ENCODE data around the gene RAB8B. TPM values are rescaled to one million over a fixed set of nuclear protein-coding genes. Genes with fewer than 3 reads are reported as not detected.

RAB8B gene
- total and polyA plus RNA-seq, 10 of the 15 experiments (the other 5 are each of a cell fraction or from before 2014, with no cell fraction given) = 17.8 to 104 (median 65.1) TPM

- TF ChIP-seq ZNF687 (IDR thresholded peaks at IDR 0.05) (no peak), TARDBP (IDR thresholded peaks at IDR 0.05; ENCODE audit: borderline replicate concordance) (no peak), IKZF2 (IDR thresholded peaks at IDR 0.05) (peak; percentile 80 to 86), NBN (IDR thresholded peaks at IDR 0.05) (peak; percentile 86), CBX3 (IDR thresholded peaks at IDR 0.05; ENCODE audit: borderline replicate concordance, low read depth) (no peak), MTA2 (IDR thresholded peaks at IDR 0.05; ENCODE audit: low read depth) (peak; percentile 86), NFYB (IDR thresholded peaks at IDR 0.05; ENCODE audit: insufficient read depth, low read depth, low read length) (no peak), SUPT20H (IDR thresholded peaks at IDR 0.05; ENCODE audit: borderline replicate concordance, control insufficient read depth, low read depth, low read length) (no peak), ATF7 (IDR thresholded peaks at IDR 0.05; ENCODE audit: low read depth) (peak; percentile 90), TCF12 (IDR thresholded peaks at IDR 0.05; ENCODE audit: low read depth, low read length) (0 out of 2 replicates have a peak, but pooled peaks have one; percentile 33), SMARCA5 (IDR thresholded peaks at IDR 0.05) (no peak; the same call in 1 of the 2 replicates), ZBTB11 (CRISPR knock-in tag; IDR thresholded peaks at IDR 0.05) (no peak), ZBTB40 (IDR thresholded peaks at IDR 0.05; ENCODE audit: borderline replicate concordance) (no peak; the same call in 1 of the 2 replicates), BHLHE40 (IDR thresholded peaks at IDR 0.05; ENCODE audit: borderline replicate concordance in 1 of 2, low read depth in 2 of 2, low read length in 1 of 2) (peak; percentile 93 to 94), RAD51 (IDR thresholded peaks at IDR 0.05) (peak; percentile 76), RCOR1 (conservative IDR thresholded peaks at IDR 0.05; ENCODE audit: low read depth, low read length) (no peak), POLR2AphosphoS5 (IDR thresholded peaks at IDR 0.05; ENCODE audit: low read length) (peak; percentile 50; the same call in 1 of the 2 replicates)
These were observed 2.7 kb downstream of the RAB8B start (continued) for GRCh38 chr15:63191895-63192618.

All from GM12878 (cell line).